ENCODE results near the gene HLA-B. TPM values are rescaled to one million over a fixed set of nuclear protein-coding genes. Genes with fewer than 3 reads are reported as not detected.

Gene HLA-B
- total RNA-seq, 3 donors from 2014 or later: 1,294 to 6,470 (median 3,045) TPM

GRCh38 chr6:31354864-31355582 lies 2.0 kb downstream of the HLA-B start:
- no peak for ATAC-seq
- no peak overlapping the region for H3K4me3 ChIP-seq
- DNase-seq: peak in 2 of 3 donors; percentile 26 to 44
- H3K36me3 ChIP-seq (ENCODE audit: low read depth): no peaks in the 10 kb centered on the region
- no peaks in the 10 kb centered on the region for H3K9me3 ChIP-seq
- TF ChIP-seq, protein P1, sequence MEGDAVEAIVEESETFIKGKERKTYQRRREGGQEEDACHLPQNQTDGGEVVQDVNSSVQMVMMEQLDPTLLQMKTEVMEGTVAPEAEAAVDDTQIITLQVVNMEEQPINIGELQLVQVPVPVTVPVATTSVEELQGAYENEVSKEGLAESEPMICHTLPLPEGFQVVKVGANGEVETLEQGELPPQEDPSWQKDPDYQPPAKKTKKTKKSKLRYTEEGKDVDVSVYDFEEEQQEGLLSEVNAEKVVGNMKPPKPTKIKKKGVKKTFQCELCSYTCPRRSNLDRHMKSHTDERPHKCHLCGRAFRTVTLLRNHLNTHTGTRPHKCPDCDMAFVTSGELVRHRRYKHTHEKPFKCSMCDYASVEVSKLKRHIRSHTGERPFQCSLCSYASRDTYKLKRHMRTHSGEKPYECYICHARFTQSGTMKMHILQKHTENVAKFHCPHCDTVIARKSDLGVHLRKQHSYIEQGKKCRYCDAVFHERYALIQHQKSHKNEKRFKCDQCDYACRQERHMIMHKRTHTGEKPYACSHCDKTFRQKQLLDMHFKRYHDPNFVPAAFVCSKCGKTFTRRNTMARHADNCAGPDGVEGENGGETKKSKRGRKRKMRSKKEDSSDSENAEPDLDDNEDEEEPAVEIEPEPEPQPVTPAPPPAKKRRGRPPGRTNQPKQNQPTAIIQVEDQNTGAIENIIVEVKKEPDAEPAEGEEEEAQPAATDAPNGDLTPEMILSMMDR (IDR thresholded peaks at IDR 0.05): no peak
- peaks cover 24% of the 10 kb centered on the region for H3K4me1 ChIP-seq (ENCODE audit: low read depth)
- intact Hi-C loops (cut with DNase I, micrococcal nuclease): loop anchor here in 1 of 2 donors (10.0 kb wide), 1 partner anchor 80 kb away; the partner anchor contains the start of gene HLA-C

DNA sequence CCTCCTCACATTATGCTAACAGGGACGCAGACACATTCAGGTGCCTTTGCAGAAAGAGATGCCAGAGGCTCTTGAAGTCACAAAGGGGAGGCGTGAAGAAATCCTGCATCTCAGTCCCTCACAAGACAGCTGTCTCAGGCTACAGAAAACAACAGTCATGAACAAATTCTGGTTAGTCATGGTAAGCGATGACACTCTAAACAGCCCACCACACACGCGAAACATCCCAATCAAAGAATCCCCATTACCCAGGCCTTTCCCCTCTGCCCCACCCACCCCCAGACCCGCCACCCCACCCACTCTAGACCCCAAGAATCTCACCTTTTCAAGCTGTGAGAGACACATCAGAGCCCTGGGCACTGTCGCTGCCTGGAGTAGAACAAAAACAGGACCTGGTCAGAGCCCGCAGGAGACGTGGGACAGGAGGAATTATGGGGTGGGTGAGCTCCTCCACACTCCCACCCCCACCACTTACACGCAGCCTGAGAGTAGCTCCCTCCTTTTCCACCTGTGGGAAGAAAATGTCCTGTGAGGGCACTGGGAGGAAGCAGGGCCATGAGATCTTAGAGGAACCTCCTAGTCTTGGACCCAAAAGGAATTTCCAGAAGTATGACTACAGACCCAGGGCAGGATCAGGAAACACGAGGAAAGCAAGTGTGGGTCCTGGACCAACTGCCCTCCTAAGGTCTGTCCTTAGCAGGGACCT lies 2.7 kb downstream of the HLA-B start:
- H3K4me3 ChIP-seq: no peak overlapping the region
- ATAC-seq: no peak
- no peaks in the 10 kb centered on the region for H3K9me3 ChIP-seq
- H3K36me3 ChIP-seq (ENCODE audit: low read depth): no peaks in the 10 kb centered on the region
- TF ChIP-seq, protein P1 (IDR thresholded peaks at IDR 0.05): no peak
- peaks cover 24% of the 10 kb centered on the region for H3K4me1 ChIP-seq (ENCODE audit: low read depth)
- no peak for DNase-seq
- intact Hi-C loops (cut with DNase I, micrococcal nuclease): loop anchor here in 1 of 2 donors (10.0 kb wide), 1 partner anchor 80 kb away; the partner anchor contains the start of gene HLA-C

- no peaks in the 10 kb centered on the region for H3K36me3 ChIP-seq (ENCODE audit: low read depth)
- no peaks in the 10 kb centered on the region for H3K9me3 ChIP-seq
- TF ChIP-seq, protein P1 (IDR thresholded peaks at IDR 0.05): no peak
- intact Hi-C loops (cut with DNase I, micrococcal nuclease): loop anchor here in 1 of 2 donors (10.0 kb wide), 1 partner anchor 79 kb away; the partner anchor contains the start of gene HLA-C
- no peak for DNase-seq
- no peak overlapping the region for H3K4me3 ChIP-seq
- H3K4me1 ChIP-seq (ENCODE audit: low read depth): peaks cover 24% of the 10 kb centered on the region
- ATAC-seq: no peak
These were observed 3.5 kb downstream of the HLA-B start for GRCh38 chr6:31353384-31353945.

- H3K4me3 ChIP-seq: no peak overlapping the region
- no peak for DNase-seq
- no peaks in the 10 kb centered on the region for H3K36me3 ChIP-seq (ENCODE audit: low read depth)
- no peaks in the 10 kb centered on the region for H3K9me3 ChIP-seq
- intact Hi-C loops (cut with DNase I, micrococcal nuclease): loop anchor here in 1 of 2 donors (10.0 kb wide), 1 partner anchor 78 kb away; the partner anchor contains the start of gene HLA-C
- TF ChIP-seq, protein P1 (IDR thresholded peaks at IDR 0.05): no peak
- peaks cover 24% of the 10 kb centered on the region for H3K4me1 ChIP-seq (ENCODE audit: low read depth)
- no peak for ATAC-seq
These were observed 4.1 kb downstream of the HLA-B start for GRCh38 chr6:31352683-31353383.

DNA sequence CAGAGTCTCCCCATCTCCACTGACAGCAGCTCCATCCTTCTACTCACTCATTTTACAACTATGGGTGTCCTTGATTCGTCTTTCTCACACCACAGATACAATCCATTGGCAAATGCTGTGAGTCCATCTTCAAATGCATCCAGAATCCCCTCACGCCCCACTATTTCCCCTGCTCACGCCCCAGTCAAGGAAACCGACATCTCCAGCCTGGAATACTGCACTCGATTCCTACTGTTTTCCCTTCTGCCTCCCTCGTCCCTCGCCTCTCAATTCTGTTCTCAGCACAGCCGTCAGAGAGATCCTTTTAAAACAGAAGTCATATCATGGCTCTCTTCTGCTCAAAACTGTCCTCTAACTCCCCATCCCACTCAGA lies 4.7 kb downstream of the HLA-B start:
- intact Hi-C loops (cut with DNase I, micrococcal nuclease): loop anchor here in 1 of 2 donors (10.0 kb wide), 1 partner anchor 77 kb away; the partner anchor contains the start of gene HLA-C
- TF ChIP-seq, protein P1 (IDR thresholded peaks at IDR 0.05): no peak
- Histone ChIP-seq H3K4me3 (no peak overlapping the region), H3K4me1 (ENCODE audit: low read depth) (peaks cover 24% of the 10 kb centered on the region), H3K9me3 (no peaks in the 10 kb centered on the region), H3K36me3 (ENCODE audit: low read depth) (no peaks in the 10 kb centered on the region)
- ATAC-seq: no peak
- no peak for DNase-seq

Data from mucosa of descending colon (tissue), 3 donors.